Activated CD4-positive, CD25-positive, alpha-beta regulatory T cell treated with anti-CD3 and anti-CD28 coated beads, Interleukin-2, amount 50 U/mL, for 16 hours (primary cell): ENCODE results near the gene GGNBP2.
A peak's percentile ranks its signal among the peaks of the same experiment; 100 is the strongest.
"Not testable (repeated sequence)": the region's sequence is repeated elsewhere in the genome, so short reads cannot be mapped to it uniquely, and the experiment has no call there.

Source experiments
- DNase-seq: peaks from one replicate; pipeline ENCODE4 v3.0.0-alpha.2; 2020; ENCODE audit warnings: low read depth, low spot score

Gene GGNBP2, protein sequence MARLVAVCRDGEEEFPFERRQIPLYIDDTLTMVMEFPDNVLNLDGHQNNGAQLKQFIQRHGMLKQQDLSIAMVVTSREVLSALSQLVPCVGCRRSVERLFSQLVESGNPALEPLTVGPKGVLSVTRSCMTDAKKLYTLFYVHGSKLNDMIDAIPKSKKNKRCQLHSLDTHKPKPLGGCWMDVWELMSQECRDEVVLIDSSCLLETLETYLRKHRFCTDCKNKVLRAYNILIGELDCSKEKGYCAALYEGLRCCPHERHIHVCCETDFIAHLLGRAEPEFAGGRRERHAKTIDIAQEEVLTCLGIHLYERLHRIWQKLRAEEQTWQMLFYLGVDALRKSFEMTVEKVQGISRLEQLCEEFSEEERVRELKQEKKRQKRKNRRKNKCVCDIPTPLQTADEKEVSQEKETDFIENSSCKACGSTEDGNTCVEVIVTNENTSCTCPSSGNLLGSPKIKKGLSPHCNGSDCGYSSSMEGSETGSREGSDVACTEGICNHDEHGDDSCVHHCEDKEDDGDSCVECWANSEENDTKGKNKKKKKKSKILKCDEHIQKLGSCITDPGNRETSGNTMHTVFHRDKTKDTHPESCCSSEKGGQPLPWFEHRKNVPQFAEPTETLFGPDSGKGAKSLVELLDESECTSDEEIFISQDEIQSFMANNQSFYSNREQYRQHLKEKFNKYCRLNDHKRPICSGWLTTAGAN

DNA sequence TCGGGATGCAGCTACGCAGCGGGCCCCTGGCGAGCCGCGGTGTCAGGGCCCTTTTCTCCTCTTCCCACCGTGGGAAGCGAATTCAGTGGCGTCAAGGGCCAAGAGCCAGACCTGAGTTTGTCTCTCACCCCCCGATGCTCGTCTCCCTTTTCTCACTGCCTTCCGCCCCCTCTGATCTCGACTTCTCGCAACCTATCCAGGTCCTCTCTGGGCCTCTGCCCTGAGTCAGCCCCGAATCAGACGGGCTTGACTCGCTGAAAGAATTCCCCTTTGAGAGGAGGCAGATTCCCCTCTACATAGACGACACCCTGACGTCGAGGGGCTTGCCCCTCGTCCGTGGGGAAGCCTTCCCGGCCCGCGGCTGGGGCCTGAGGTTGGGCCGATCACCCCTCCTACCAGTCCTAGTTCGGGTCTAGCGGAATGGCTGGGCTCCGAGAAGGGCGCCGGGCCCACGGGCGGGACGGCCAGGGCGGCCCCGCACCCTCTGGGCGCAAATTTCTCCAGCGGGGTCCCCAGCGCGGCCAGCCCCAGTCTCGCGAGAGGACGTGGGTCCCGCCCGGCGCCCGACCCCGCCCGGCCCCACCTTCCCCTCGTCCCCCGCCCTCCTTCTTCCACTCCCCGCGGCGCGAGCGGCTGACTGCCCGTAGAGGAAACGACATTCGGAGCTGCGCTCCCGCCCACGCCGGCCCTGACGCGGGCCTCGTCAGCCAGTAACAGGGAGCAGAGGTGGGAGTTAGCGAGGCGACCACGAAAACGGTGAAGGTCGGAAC is at the start of gene GGNBP2:
TSS of gene GGNBP2 (plus strand) at position 613 of the 770 bp plus-strand sequence. CDS start 806 bp downstream, outside the sequence.
- peak; percentile 78 for DNase-seq

DNA sequence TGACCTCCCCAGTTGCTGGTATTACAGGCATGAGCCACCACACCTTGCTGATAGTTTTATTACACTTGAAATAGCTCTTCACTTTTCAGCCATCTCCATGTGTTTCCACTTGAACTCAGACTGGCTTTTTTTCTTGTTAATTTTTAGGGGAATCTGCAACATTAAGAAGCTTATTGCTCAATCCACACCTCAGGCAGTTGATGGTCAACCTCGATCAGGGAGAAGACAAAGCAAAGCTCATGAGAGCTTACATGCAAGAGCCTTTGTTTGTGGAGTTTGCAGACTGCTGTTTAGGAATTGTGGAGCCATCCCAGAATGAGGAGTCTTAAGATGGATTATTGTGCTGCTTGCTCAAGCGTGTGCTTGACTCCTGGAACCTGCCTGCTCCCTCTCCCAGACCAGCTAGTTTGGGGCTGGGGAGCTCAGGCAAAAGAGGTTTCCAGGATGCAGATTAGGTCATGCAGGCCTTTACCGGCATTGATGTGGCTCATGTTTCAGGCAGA is 49.6 kb upstream of the GGNBP2 start:
- DNase-seq: no peak

DNA sequence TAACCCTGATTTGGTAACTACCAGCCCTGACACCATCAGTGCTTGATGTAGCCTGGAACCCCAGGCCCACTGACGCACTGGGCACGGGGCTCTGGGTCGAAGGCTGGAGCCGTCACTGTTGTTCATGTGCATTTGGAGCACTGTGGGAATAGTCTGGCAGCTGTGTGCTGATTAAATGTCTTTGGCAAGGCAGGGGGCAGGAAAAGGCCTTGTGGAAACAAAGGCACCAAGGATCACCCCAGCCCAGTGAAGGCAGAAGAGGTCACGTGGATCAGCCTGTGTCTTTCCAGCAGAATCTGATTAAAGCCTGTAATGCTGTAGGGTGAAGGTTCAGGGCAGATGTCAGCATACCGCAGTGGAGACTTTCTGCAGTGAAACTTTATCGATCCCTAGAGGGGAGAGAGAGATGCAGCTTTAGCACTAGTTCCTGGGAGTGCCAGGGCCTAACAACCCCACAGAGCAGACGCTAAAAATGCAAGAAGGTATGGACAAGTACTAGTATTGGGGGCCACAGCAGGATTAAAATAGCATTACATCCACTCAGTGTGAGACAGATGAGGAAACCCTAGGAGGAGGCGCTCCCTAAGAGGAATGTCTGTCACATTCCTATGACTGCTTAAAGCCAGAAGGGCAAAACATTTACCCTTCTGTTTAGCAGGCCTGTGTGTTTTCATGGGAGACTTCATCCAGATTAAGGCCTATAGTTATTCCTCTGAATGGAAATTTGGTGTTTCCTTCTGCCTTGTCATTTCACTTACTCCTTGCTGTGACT is 48.5 kb upstream of the GGNBP2 start:
- DNase-seq: no peak

DNA sequence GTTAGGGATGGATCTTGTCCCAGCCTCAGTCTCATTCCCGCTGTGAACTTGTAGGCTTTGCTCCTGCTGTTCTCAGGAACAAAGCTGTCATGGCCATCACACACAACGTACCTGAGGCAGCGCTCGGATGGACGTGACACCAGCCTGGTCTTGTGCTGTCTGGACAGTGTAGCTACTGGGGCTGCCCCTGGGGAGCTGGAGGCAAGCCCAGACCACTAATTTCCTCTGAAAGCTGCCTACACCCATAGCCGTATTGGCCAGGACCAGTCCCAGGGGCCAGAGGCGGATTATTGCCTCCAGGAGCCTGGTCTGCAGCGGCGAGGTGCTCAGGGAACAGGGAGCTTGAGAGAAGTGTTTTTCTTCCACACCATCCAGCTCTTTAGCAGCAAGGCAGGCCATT is 46.6 kb upstream of the GGNBP2 start:
- no peak for DNase-seq

DNA sequence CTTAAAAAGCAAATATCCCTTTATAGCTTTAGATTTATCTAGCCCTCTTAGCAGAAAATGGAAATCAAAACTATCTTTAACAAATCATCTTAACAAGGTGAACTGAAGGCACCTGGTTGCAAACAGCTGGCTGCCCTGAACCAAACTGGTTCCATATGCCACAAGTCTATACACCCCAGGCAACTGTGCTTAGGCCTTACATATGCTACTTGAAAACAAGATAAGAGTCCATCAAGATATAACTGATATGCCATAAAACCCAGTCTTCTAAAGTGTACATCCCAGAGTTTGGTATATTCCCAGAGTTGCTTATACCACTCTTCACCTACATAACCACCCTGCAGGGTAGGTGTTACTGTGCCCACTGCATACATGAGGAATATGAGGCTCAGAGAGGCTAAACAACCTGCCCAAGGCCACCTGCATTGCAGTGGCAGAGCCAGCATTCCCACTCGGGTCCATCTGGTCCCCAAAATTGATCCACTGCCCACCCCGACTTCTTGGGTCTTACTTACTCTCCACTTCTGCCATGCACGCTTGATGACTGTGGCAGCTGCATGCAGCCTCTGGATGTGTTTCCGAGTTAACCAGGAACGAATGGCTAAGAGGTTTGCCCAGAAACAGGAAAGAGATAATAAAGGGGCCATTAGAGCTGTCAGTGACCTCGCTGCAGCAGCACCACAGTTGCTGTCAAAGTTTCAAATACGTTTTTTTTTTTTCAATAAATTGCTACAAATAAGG is 46.0 kb upstream of the GGNBP2 start:
- DNase-seq: no peak

DNA sequence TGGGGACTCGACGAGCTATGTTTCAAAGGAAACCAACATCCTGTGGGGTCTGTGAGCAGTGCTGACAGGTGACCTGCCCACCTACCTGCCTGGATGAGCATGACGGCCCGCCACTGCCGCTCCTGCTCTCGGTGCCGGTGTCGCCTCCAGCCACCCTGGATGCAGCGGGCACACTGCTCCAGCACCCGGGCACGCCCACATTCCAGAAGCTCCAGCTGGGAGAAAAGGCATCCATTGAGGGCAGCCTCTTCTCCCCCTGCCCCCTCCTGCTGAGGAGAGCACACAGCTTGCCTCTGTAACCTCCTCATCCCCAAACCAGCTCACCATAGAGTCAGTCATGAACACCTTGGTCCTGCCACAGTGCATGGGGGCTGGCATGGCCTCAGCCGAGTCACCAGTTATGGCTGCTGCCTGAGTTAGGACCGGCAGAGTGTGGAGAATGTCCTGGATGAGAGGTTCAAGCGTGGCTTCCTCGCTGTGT is 43.9 kb upstream of the GGNBP2 start:
- DNase-seq: no peak

DNA sequence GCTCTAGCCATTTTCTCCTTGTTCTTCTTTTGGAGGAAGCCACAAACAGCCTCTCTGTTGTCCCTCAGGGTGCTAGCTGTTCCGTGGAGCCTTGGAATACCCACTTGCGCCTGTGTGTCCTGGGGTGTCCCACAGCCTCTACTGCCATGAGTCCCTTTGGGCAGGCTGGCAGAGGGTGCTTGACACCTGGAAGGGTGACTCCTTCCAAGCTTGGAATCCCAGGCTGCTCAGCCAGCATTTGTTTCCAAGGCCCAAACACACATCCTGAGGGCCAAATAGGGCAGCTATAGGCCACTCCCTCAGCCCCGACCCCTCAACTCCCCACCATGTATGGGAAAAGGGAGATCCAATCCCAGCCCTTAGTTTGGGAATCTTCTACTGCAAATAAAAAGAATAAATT is 43.4 kb upstream of the GGNBP2 start:
- DNase-seq: no peak

DNA sequence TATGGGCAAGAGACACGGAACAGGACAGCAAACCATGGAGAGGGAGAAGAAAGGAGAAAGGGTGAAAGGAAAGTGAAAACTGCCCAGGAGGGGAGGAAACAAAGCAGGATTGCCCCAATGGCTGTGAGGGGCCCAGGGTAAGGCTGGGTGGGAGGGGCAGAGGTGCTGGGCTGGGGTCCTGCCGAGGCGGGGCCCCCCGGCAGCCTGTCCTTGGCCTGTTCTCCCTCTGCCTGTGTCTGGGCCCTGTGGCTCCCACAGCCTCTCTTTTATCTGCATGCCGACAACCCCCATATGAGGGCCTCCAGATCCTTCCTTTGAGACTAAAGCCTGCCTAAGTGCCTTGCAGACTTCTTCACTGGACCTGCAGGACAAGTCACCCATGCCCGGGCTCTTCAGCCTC is 42.8 kb upstream of the GGNBP2 start:
- no peak for DNase-seq

DNA sequence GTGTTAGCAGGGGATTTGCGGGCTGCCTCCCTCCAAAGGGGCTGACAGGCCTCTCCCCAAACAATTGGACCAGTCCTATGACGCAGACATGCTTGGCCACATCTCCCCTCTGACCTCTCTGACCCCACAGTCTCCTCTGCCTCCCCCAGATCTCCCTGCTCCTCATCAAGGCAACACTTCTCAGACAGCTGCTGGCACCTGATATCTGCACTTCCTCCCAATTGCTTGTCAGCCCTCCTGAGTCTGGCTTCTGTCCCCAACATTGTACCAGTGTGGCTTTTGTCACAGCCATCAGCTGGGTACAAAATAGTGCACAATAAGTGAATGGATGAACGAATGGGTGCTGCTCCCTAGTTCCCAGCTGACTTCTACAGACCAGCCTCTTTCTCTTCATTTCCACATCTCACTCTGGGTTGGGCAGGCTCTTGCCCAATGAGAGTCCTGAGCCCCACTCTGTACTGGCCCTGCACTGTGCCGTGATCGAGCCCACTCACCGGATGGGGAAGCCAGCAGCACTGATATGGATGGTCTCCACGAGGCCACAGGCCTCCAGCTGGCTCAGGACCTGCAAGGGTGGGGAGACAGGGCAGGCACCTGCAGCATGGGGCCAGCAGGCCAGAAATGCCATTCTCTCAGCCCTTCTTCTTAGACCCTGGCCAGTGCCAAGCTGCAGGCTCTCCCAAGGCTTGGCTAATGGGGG is 41.1 kb upstream of the GGNBP2 start:
- DNase-seq: no peak

DNA sequence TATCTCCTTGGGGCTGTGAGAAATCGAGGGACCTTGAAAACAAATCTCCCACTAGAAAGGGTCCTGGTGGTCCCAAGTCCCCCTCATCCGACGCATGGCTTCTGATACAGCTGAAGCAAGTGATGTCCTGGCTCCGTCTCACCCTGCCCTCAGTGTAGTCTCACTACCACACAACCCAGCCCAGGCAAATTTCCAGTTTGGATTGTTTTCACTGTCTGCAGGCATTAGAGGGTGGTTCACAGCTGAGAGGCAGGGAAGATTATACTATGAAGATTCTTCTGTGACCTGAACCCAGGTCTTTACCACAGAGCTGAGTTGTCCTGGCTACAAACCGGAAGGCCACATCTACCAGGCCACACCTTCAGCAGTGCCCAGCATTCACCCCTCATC is 40.6 kb upstream of the GGNBP2 start:
- DNase-seq: no peak

DNA sequence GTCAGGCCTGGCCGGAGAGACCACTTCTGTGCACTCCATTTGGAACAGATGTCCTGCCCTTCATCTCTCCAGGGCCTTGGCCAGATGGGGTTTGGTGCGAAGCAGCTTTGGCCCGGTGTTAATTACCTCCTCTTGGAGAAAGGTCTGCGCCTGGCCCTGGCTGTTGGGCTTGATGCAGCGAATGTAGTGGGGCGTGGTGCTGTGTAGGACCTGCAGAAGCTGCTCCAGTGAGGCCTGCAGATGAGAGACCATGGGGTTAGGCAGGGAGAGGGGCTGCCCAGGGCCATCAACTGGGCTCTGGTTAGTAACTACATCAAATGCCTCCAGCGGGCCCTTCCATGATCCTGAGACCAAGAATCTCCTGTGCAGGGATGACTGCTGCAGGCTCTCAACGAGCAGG is 39.5 kb upstream of the GGNBP2 start:
- DNase-seq: no peak

DNA sequence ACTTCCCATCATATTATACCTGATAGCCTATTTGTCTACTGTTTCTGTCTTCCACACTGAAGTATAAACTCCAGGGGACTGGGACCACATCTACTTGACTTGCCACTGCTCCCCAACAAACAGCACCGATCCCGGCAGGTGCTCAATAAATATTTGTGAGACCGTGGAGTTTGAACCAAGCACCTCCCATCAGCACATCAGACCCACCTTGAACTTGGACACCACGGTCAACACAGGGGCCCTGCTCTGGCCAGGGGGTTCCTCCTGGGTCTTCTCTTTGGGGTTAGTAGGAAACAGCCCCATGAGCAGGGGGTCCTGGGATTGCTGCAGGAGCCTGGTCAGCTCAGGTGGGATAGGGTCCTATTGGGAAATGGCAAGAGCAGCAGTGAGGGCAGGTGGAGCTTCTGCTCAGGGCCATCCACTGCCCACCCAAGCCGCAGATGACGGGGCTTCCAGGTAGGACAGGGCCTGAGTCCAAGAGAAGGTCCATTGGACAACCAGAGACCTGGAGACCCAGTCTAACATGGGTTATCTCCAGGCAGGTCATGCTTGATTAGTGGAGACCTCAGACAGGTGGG is 38.4 kb upstream of the GGNBP2 start:
- no peak for DNase-seq

DNA sequence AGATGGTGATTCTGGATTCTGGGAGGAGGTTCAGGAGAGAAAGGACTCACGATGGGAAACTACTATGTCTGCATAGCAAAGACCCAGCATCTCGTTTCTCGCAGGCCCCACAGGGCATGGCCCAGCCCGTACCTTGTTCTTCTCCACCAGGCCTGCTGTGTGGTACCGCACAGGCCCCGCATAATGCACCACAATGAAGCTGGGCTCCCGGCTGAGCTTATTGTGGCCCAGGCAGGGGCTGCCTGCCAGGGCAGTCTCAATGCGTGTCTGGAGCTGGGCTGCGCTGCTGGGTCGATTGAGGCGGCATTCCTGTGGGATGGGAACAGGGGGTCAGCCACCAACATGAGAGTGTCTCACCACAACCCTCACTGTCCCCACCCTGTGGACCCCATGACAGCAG is 37.9 kb upstream of the GGNBP2 start:
- no peak for DNase-seq

DNA sequence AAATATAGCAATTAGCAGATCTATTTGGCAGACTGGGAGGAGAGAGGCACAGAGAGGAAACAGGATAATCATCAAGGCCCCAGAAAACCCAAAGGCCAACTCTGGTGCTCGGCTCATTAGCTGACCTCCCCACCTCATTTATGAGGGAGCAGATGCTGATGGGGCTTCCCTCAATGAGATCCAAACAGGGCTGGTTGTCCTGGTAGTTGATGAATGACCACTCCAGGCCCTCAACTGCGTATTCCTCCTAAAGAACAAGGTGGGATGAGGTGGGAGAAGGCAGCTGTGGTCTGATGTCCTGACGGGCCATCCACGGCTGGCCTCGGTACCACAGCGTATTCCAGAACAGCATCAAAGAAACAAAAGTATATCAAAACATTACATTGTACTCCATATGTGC is 37.5 kb upstream of the GGNBP2 start:
- DNase-seq: no peak

DNA sequence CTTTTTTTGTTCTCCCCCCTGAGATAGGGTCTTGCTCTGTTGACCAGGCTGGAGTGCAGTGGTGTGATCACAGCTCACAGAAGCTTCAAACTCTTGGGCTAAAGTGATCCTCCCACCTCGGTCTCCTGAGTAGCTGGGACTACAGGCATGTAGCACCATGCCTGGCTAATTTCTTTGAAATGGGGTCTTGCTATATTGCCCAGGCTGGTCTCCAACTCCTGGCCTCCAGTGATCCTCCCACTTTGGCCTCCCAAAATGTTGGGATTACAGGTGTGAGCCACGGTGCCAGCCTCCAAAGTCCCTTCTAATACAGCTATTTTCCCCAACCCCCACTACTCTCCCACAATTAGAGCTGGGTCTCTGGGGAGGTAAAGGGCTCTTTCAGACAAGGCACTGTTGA is 36.3 kb upstream of the GGNBP2 start:
- not testable (repeated sequence) for DNase-seq

DNA sequence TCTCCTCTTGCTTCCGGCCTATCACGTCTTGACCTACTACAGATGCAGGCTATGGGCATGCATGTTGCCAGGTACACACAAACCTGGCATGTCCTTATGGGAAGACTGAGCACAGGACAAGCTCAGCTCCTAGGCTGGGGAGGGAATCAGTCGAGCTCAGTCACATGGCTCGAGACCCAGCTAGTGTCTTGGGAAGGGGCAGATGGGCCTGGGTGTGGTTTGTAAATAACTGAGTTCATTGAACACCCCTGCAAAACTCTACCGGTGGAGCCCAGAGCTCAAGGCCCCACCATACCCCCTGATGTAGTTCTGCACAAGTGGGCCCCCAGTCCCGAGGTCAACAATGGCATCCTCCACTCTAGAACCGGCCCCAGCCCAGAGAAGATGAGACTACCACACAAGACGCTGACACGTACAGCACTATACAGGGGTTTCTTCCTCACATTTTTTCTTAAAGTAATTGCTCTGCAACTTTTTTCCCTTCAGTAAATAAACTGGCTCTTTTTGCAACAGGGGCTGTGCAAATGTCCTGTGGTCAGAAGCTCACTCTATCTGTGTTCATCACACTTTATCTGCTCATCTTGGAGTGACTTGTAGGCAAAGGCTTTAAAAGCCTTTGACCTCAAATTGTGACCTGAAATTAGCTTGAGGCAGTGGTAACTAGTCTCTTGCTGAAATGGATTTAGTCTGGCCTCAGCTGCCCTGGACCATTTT is 35.3 kb upstream of the GGNBP2 start:
- no peak for DNase-seq

DNA sequence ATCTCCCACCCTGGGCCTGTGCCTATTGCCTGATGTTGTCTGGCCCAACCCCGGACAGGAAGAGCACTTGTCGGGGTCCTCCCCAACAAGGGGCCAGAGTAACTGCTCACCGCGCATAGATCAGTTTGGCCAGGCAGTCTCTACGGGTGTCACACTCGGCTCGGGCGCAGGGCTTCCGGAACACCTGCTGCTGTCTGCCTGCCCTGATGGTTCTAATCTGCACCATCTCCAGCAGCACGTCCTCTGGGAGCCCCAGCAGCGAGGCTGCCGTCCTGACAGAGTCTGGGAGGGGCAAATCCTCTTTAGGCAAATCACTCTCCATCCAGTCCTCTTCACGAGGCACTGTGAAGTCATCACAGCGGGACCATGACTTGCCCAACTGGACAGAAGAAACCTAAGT is 34.1 kb upstream of the GGNBP2 start:
- DNase-seq: no peak

DNA sequence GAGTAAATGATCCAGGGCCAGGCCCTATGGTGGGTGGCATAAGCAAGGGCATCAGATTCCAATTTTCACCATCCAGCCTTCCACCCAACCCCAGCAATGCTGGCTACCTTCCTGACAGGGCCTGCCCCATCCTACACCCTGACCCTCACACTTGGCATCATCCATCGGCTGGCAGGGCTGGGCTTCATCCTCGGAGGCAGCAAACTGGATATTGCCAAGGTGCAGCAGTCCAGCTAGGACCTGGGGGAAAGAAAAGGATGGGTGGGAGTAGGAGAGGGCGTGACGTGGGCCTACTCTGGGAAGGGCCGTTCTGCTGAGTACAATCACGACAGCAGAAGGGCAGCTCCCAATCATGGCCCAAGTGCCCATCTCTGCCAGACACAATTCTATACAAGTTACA is 33.5 kb upstream of the GGNBP2 start:
- no peak for DNase-seq

DNA sequence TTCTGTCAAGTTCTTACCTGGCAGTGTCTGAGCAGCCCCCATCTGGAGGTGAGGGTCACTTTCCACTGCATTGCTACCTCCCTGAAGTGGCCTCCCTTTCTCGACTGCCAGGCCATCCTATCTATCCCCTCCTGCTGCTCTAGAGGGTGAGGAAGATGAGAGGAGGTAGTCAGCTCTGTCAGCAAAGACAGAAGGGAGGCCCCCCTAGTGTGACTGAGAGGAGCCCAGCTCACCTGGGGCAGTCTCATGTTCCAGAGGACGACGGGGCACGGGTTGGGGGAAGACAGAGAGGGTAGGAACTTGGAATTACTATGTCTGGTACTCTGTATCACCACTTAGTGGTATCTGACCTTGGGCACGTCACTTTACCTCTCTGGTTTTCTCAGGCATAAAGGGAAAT is 32.1 kb upstream of the GGNBP2 start:
- no peak for DNase-seq
